Spleen (tissue), 11 donors: ENCODE data around the gene FASTKD3. TPM values are rescaled to one million over a fixed set of nuclear protein-coding genes. Genes with fewer than 3 reads are reported as not detected.
A peak's percentile ranks its signal among the peaks of the same experiment; 100 is the strongest.

Experiments used
- DNase-seq: peaks from one replicate; pipeline ENCODE4 v3.0.0-alpha.2; 2020
- H3K27ac ChIP-seq, 8 donors: fragments of 200-600 bp; sonication (generic) in 7 of 8; 1 replicate in 4 of 8; 2 replicates in 4 of 8; pipeline versions ENCODE4 v1.5.0 to v1.8.0; 2016 to 2021; ENCODE audit warnings: inconsistent platforms in 4 of 8, mild to moderate bottlenecking in 4 of 8, moderate library complexity in 1 of 8
- H3K27me3 ChIP-seq, 7 donors: fragments of 200-600 bp; sonication (generic) in 6 of 7; replicated peaks in 1 of 7; 1 replicate in 4 of 7; 2 replicates in 3 of 7; pipeline versions ENCODE4 v1.5.0 to v1.8.0; 2016 to 2021; ENCODE audit warnings: inconsistent platforms in 3 of 7, mild to moderate bottlenecking in 1 of 7
- H3K36me3 ChIP-seq, 6 donors: fragments of 200-600 bp; sonication (generic) in 5 of 6; 1 replicate in 4 of 6; 2 replicates in 2 of 6; pipeline versions ENCODE4 v1.5.0 to v1.8.0; 2016 to 2021; ENCODE audit warnings: inconsistent platforms in 2 of 6
- H3K4me1 ChIP-seq, 6 donors: fragments of 200-600 bp; sonication (generic) in 5 of 6; 1 replicate in 3 of 6; 2 replicates in 3 of 6; pipeline versions ENCODE4 v1.5.0 to v1.8.0; 2016 to 2021; ENCODE audit warnings: inconsistent platforms in 3 of 6
- H3K4me3 ChIP-seq, 8 donors: fragments of 200-600 bp; sonication (generic) in 7 of 8; 1 replicate in 4 of 8; 2 replicates in 4 of 8; pipeline versions ENCODE4 v1.5.0 to v1.8.0; 2016 to 2021; ENCODE audit warnings: inconsistent platforms in 4 of 8, mild to moderate bottlenecking in 4 of 8, moderate library complexity in 2 of 8
- H3K9me3 ChIP-seq, 8 donors: fragments of 200-600 bp; sonication (generic) in 7 of 8; 1 replicate in 4 of 8; 2 replicates in 4 of 8; pipeline versions ENCODE4 v1.5.0 to v1.8.0; 2016 to 2021; ENCODE audit warnings: inconsistent platforms in 4 of 8
- POLR2A ChIP-seq, 3 donors: fragments of 450-650 bp; IDR thresholded peaks; one replicate each; pipeline ENCODE4 v1.5.1; 2017; ENCODE audit warnings: antibody characterized with exemption in 3 of 3, mild to moderate bottlenecking in 1 of 3
- POLR2AphosphoS5 ChIP-seq, 3 donors: sonication (generic); formaldehyde crosslinking; IDR thresholded peaks; one replicate each; pipeline ENCODE4 v1.5.1; 2017; ENCODE audit warnings: antibody characterized with exemption in 3 of 3
- WGBS, 5 donors: extraction: QIAGEN DNeasy Blood & Tissue Kit in 3 of 5; methylation state at CpG; one replicate each; pipeline versions ENCODE4 v1.1.5 to v1.1.7; 2013 to 2018; 5-methylcytosine and 5-hydroxymethylcytosine counted together
- intact Hi-C: fragments of 100-400 bp; cut with DNase I; formaldehyde crosslinking; loops from one replicate; pipeline ENCODE4 v1.15.0; 2023; ENCODE audit warnings: low total_unique reads
- polyA plus RNA-seq, 3 donors: library from polyadenylated mRNA; stranded (reverse); fragments of 200-250 nt; gene quantifications; one replicate each; pipeline ENCODE4 v1.2.1, GENCODE V29; 2013
- total RNA-seq, 7 donors: library from RNA; depleted of rRNA in 3 of 7; stranded (reverse); fragments of >200 nt in 3 of 7; fragmentation: NEBNext Ultra II Directional in 4 of 7; extraction: Animal tissue kit (Norgen Biotek cat#: 25700) in 4 of 7; gene quantifications; one replicate each; pipeline versions ENCODE4 v1.1.0 to v1.2.1, GENCODE V29; 2016 to 2021
- TF ChIP-seq, protein P1 (sequence below), 11 experiments: fragments of 200-600 bp in 7 of 11; fragments of 450-650 bp in 4 of 11; sonication (generic) in 4 of 11; IDR thresholded peaks in 8 of 11; conservative IDR thresholded peaks in 3 of 11; 1 replicate in 7 of 11; 2 replicates in 4 of 11; pipeline versions ENCODE4 v1.4.0 to v1.8.0; 2016 to 2021; ENCODE audit warnings: antibody characterized with exemption in 11 of 11, inconsistent platforms in 4 of 11, mild to moderate bottlenecking in 1 of 11
- donor health status: healthy with polysubstance abuse.
- donor health status: DM: no; HTN: no; CAD: no; lungs with moderate emphysema.
- donor health status: DM: no; HTN: no; CAD: no.
- donor health status: Bipolar disorder and iron deficiency.
- donor health status: healthy.
- donor health status: DM: no; HTN: no; CAD: no.
- donor health status: DM: yes; HTN: yes; CAD: no.

FASTKD3 gene
- total and polyA plus RNA-seq, 10 donors = 8.6 to 19.1 (median 13.7) TPM

DNA sequence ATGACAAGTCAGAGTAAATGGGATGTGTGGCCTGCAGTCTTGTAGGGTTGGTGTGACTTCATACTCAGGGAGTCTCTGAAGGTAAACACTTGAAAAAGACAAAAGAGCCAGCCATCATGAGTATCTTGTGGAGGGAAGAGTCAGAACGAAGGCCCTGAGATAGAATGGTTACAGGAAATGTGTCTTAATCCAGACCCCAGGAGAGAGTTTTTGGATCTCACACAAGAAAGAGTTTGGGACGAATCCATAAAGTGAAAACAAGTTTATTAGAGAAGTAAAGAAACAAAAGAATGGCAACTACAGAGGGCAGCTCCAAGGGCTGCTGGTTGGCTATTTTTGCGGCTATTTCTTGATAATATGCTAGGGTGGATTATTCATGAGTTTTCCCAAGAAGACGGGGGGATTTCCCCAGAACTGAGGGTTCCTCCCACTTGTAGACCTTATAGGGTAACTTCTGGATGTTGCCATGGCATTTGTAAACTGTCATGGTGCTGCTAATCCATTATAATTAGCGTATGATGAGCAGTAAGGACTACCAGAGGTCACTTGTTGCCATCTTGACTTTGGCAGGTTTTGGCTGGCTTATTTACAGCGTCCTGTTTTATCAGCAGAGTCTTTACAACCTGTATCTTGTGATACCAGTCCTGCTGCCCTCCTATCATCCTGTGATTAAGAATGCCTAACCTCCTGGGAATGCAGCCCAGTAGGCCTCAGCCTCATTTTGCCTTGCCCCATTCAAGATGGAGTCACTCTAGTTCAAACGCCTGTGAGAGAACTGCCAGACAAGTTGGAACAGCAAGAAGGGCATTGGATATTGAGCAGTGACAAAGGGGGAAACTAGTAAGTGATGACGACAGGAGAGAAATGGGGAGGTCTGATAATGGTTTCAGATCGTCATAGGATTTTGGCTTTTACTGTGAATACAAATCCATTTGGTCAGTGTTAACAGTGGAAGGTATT is 34.1 kb upstream of the FASTKD3 start:
- DNase-seq = no peak
- H3K27ac ChIP-seq = no peak overlapping the region
- no peak for TF ChIP-seq POLR2AphosphoS5 (IDR thresholded peaks at IDR 0.05)
- TF ChIP-seq, protein P1, sequence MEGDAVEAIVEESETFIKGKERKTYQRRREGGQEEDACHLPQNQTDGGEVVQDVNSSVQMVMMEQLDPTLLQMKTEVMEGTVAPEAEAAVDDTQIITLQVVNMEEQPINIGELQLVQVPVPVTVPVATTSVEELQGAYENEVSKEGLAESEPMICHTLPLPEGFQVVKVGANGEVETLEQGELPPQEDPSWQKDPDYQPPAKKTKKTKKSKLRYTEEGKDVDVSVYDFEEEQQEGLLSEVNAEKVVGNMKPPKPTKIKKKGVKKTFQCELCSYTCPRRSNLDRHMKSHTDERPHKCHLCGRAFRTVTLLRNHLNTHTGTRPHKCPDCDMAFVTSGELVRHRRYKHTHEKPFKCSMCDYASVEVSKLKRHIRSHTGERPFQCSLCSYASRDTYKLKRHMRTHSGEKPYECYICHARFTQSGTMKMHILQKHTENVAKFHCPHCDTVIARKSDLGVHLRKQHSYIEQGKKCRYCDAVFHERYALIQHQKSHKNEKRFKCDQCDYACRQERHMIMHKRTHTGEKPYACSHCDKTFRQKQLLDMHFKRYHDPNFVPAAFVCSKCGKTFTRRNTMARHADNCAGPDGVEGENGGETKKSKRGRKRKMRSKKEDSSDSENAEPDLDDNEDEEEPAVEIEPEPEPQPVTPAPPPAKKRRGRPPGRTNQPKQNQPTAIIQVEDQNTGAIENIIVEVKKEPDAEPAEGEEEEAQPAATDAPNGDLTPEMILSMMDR (IDR thresholded peaks at IDR 0.05 in 8 of 11, conservative IDR thresholded peaks at IDR 0.05 in 3 of 11) = no peak
- no peak for TF ChIP-seq POLR2A (IDR thresholded peaks at IDR 0.05)
- H3K27me3 ChIP-seq = no peaks in the 10 kb centered on the region
- 94 to 97% (median 96%) methylated on average over 9 of the region's 9 CpGs for WGBS, 5 donors
- no peaks in the 10 kb centered on the region for H3K4me1 ChIP-seq
- intact Hi-C loops = no loop called here
- peaks cover 0 to 100% (median 55%) of the 10 kb centered on the region in 6 donors for H3K36me3 ChIP-seq
- H3K9me3 ChIP-seq = peaks cover 2 to 16% (median 14%) of the 10 kb centered on the region in 8 donors
- H3K4me3 ChIP-seq = no peak overlapping the region

DNA sequence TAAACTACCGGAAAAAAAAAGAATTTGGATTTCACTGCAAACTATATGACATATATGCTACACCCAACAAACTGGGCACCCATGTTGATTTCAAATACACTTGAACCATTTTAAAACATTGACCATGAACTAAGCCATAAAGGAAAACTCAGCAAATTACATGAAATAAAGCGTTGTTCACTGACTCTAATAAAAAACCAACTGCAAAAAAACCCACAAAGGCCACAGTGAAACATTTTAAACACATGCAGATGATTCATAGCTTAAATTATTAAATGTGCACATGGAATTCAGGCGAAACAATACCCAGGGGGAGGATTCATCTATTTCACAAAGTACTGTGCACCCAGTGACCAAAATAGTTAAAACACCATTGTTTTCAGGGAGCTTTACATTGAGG is 33.4 kb upstream of the FASTKD3 start:
- WGBS, 5 donors = 83 to 97% (median 95%) methylated on average over 3 of the region's 3 CpGs
- intact Hi-C loops = no loop called here
- Histone ChIP-seq H3K27me3 (no peaks in the 10 kb centered on the region), H3K27ac (no peak overlapping the region), H3K4me1 (no peaks in the 10 kb centered on the region), H3K36me3 (peaks cover 0 to 100% (median 61%) of the 10 kb centered on the region in 6 donors), H3K4me3 (no peak overlapping the region), H3K9me3 (peaks cover 0 to 9% (median 6%) of the 10 kb centered on the region in 8 donors)
- DNase-seq = no peak
- TF ChIP-seq, protein P1 (IDR thresholded peaks at IDR 0.05 in 8 of 11, conservative IDR thresholded peaks at IDR 0.05 in 3 of 11) = no peak
- TF ChIP-seq POLR2AphosphoS5 (IDR thresholded peaks at IDR 0.05) = no peak
- no peak for TF ChIP-seq POLR2A (IDR thresholded peaks at IDR 0.05)

DNA sequence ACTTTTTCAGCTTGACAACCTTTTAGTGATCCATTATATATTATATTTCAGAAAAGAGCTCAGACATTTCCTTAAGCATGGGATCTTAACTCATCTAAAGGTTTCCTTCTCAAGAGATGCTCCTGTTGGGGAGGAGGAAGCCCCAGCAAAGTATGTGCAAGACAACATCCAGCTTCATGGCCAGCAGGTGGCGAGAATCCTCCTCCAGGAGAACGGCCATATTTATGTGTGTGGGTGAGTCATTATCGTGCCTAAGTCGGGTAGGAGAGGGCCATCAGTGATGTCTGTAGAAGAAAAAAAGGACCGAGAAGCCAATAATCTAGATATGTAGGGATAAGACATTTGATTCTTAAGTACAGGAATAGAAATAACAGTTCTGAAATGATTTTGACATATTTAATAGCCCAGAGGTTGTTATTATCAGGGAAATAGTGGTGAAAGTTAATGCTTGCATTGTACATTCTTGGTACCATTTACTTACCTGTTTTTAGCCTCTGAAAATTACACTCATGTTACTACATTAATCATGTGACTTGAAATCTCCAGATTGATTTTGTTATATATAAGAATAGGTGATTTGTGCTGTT is 28.3 kb upstream of the FASTKD3 start:
- 72 to 79% (median 77%) methylated on average over 5 of the region's 5 CpGs for WGBS, 5 donors

More for the DNA sequence above, 28.3 kb upstream of the FASTKD3 start:
- Histone ChIP-seq H3K27ac (no peak overlapping the region), H3K27me3 (no peaks in the 10 kb centered on the region), H3K9me3 (no peaks in the 10 kb centered on the region), H3K4me3 (no peak overlapping the region), H3K36me3 (peaks cover 0 to 100% (median 90%) of the 10 kb centered on the region in 6 donors), H3K4me1 (no peaks in the 10 kb centered on the region)
- intact Hi-C loops = no loop called here
- TF ChIP-seq, protein P1 (IDR thresholded peaks at IDR 0.05 in 8 of 11, conservative IDR thresholded peaks at IDR 0.05 in 3 of 11) = peak in 2 of 11 experiments; percentile 18 to 22
- TF ChIP-seq POLR2A (IDR thresholded peaks at IDR 0.05) = no peak
- DNase-seq = no peak
